IMR-90 (cell line): ENCODE results near the gene ZBTB8A.

Experiments
- FOS ChIP-seq: fragments of 150-350 bp; IDR thresholded peaks from 2 replicates; pipeline ENCODE4 v1.6.1; 2016; ENCODE audit warnings: low read depth, low read length
- NFE2L2 ChIP-seq: fragments of 150-350 bp; IDR thresholded peaks from 2 replicates; pipeline ENCODE4 v1.6.1; 2016; ENCODE audit warnings: low read depth, mild to moderate bottlenecking, low read length
- RAD21 ChIP-seq: IDR thresholded peaks from 2 replicates; pipeline ENCODE4 v1.6.1; 2012; ENCODE audit warnings: low read length, improper control_type of control experiment
- RCOR1 ChIP-seq: IDR thresholded peaks from 2 replicates; pipeline ENCODE4 v1.6.1; 2012; ENCODE audit warnings: mild to moderate bottlenecking, low read length, improper control_type of control experiment; ENCODE audit not compliant: insufficient replicate concordance
- RFX5 ChIP-seq: IDR thresholded peaks from 2 replicates; pipeline ENCODE4 v1.8.0; 2012; ENCODE audit warnings: low read depth, mild to moderate bottlenecking, low read length, moderate library complexity
- SMC3 ChIP-seq: fragments of 150-350 bp; IDR thresholded peaks from 2 replicates; pipeline ENCODE4 v1.6.1; 2016; ENCODE audit warnings: low read depth, mild to moderate bottlenecking, antibody characterized with exemption, low read length, moderate library complexity
- TF ChIP-seq, protein P1 (sequence below): conservative IDR thresholded peaks from 2 replicates; pipeline ENCODE4 v1.5.1; 2012; ENCODE audit warnings: mild to moderate bottlenecking, low read depth, low read length, improper control_type of control experiment
- TF ChIP-seq, protein P2 (sequence below): fragments of 150-350 bp; IDR thresholded peaks from 2 replicates; pipeline ENCODE4 v1.6.1; 2016; ENCODE audit warnings: low read depth, mild to moderate bottlenecking, low read length, moderate library complexity, borderline replicate concordance

DNA sequence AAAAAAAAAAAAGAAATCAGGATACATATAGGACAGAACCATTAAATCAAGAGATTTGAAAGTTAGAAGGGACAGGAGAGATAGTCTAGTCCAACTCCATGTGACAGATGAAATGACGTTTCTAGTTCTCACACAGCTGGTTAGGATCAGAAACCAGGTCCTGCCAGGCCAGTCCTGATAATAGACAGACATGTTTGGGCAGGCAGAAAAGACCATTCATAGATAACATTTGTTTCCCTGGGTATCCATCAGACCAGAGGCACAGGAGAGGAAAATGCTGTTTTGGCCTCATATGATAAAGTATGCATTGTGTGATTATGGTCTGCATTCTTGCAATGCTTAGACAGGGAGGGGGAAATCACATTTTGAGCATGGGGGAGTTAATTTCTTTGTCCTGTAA, 45.0 kb upstream of the ZBTB8A start:
- TF ChIP-seq, protein P1, sequence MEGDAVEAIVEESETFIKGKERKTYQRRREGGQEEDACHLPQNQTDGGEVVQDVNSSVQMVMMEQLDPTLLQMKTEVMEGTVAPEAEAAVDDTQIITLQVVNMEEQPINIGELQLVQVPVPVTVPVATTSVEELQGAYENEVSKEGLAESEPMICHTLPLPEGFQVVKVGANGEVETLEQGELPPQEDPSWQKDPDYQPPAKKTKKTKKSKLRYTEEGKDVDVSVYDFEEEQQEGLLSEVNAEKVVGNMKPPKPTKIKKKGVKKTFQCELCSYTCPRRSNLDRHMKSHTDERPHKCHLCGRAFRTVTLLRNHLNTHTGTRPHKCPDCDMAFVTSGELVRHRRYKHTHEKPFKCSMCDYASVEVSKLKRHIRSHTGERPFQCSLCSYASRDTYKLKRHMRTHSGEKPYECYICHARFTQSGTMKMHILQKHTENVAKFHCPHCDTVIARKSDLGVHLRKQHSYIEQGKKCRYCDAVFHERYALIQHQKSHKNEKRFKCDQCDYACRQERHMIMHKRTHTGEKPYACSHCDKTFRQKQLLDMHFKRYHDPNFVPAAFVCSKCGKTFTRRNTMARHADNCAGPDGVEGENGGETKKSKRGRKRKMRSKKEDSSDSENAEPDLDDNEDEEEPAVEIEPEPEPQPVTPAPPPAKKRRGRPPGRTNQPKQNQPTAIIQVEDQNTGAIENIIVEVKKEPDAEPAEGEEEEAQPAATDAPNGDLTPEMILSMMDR: no peak
- no peak for TF ChIP-seq SMC3
- no peak for TF ChIP-seq RAD21
- TF ChIP-seq RCOR1: no peak
- no peak for TF ChIP-seq RFX5
- TF ChIP-seq, protein P2, sequence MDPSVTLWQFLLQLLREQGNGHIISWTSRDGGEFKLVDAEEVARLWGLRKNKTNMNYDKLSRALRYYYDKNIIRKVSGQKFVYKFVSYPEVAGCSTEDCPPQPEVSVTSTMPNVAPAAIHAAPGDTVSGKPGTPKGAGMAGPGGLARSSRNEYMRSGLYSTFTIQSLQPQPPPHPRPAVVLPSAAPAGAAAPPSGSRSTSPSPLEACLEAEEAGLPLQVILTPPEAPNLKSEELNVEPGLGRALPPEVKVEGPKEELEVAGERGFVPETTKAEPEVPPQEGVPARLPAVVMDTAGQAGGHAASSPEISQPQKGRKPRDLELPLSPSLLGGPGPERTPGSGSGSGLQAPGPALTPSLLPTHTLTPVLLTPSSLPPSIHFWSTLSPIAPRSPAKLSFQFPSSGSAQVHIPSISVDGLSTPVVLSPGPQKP: no peak
- no peak for TF ChIP-seq NFE2L2
- TF ChIP-seq FOS: no peak
